GM23338 (cell line): ENCODE measurements around the gene WFDC13. TPM values are rescaled to one million over a fixed set of nuclear protein-coding genes. Genes with fewer than 3 reads are reported as not detected.

Experiments used
- ATAC-seq: fragments of 200-7000 bp; cut with Tn5 transposase; 3 replicates; pipeline ENCODE4 v1.9.1; 2020
- DNase-seq: peaks from one replicate; pipeline ENCODE4 v3.0.0-alpha.2; 2015; ENCODE audit warnings: low spot score
- H2AFZ ChIP-seq: fragments of 200-600 bp; sonication (generic); 2 replicates; pipeline ENCODE4 v1.8.0; 2016; ENCODE audit warnings: antibody characterized with exemption, mild to moderate bottlenecking, moderate library complexity
- H3F3A ChIP-seq: fragments of 200-600 bp; sonication (generic); replicated peaks from 2 replicates; pipeline ENCODE4 v1.8.0; 2017; ENCODE audit warnings: antibody characterized with exemption, mixed run types, low read depth
- H3K27ac ChIP-seq: fragments of 200-600 bp; sonication (generic); 2 replicates; pipeline ENCODE4 v1.6.1; 2016; ENCODE audit warnings: low read depth
- H3K27me3 ChIP-seq: fragments of 200-600 bp; sonication (generic); 2 replicates; pipeline ENCODE4 v1.8.0; 2016; ENCODE audit warnings: mild to moderate bottlenecking, mixed run types, moderate library complexity; ENCODE audit not compliant: insufficient read depth
- H3K36me3 ChIP-seq: fragments of 200-600 bp; sonication (generic); 2 replicates; pipeline ENCODE4 v1.8.0; 2016; ENCODE audit warnings: mild to moderate bottlenecking; ENCODE audit not compliant: insufficient read depth
- H3K4me1 ChIP-seq: fragments of 200-600 bp; sonication (generic); 2 replicates; pipeline ENCODE4 v1.8.0; 2016; ENCODE audit warnings: mild to moderate bottlenecking, moderate library complexity; ENCODE audit not compliant: insufficient read depth
- H3K4me2 ChIP-seq: fragments of 200-600 bp; sonication (generic); 2 replicates; pipeline ENCODE4 v1.7.1; 2017; ENCODE audit warnings: mixed run types
- H3K4me3 ChIP-seq: fragments of 200-600 bp; sonication (generic); 2 replicates; pipeline ENCODE4 v1.6.1; 2016; ENCODE audit warnings: mixed run types
- H3K79me2 ChIP-seq: fragments of 200-600 bp; sonication (generic); replicated peaks from 2 replicates; pipeline ENCODE4 v1.8.0; 2017; ENCODE audit warnings: mild to moderate bottlenecking; ENCODE audit not compliant: insufficient read depth
- H3K9me2 ChIP-seq: fragments of 200-600 bp; sonication (generic); 2 replicates; pipeline ENCODE4 v1.8.0; 2017; ENCODE audit not compliant: insufficient read depth
- H4K20me1 ChIP-seq: fragments of 200-600 bp; sonication (generic); replicated peaks from 2 replicates; pipeline ENCODE4 v1.8.0; 2017; ENCODE audit warnings: mild to moderate bottlenecking; ENCODE audit not compliant: insufficient read depth
- H3K27ac Mint-ChIP-seq: 2 replicates; pipeline ENCODE4 v1.8.0; 2020; ENCODE audit warnings: inconsistent platforms, mild to moderate bottlenecking, moderate library complexity, mixed read lengths
- H3K27me3 Mint-ChIP-seq: 3 replicates; pipeline ENCODE4 v1.8.0; 2022; ENCODE audit warnings: low read depth, mild to moderate bottlenecking, moderate library complexity, mixed read lengths, inconsistent platforms; ENCODE audit not compliant: insufficient read depth, poor library complexity
- H3K36me3 Mint-ChIP-seq: 3 replicates; pipeline ENCODE4 v1.8.0; 2021; ENCODE audit warnings: low read depth, mild to moderate bottlenecking, inconsistent platforms, moderate library complexity, mixed read lengths
- H3K4me1 Mint-ChIP-seq: 3 replicates; pipeline ENCODE4 v1.8.0; 2020; ENCODE audit warnings: mild to moderate bottlenecking, inconsistent platforms, mixed read lengths
- H3K4me3 Mint-ChIP-seq: 3 replicates; pipeline ENCODE4 v1.8.0; 2021; ENCODE audit warnings: moderate library complexity, mild to moderate bottlenecking, inconsistent platforms, mixed read lengths
- H3K9me3 Mint-ChIP-seq: 3 replicates; pipeline ENCODE4 v1.8.0; 2020; ENCODE audit warnings: moderate library complexity, mild to moderate bottlenecking, inconsistent platforms, mixed read lengths
- CREB1 ChIP-seq: fragments of 250-450 bp; sonication (Bioruptor Pico); IDR thresholded peaks from 2 replicates; pipeline ENCODE4 v1.5.0; 2020; ENCODE audit warnings: low read depth, mild to moderate bottlenecking, moderate library complexity
- ETS1 ChIP-seq: IDR thresholded peaks from 2 replicates; pipeline ENCODE4 v1.6.1; 2016; ENCODE audit warnings: antibody characterized with exemption
- EZH2 ChIP-seq: fragments of 200-600 bp; sonication (generic); IDR thresholded peaks from one replicate; pipeline ENCODE4 v1.8.0; 2017; ENCODE audit warnings: antibody characterized with exemption, mild to moderate bottlenecking, low read depth; ENCODE audit not compliant: unreplicated experiment
- EZH2phosphoT487 ChIP-seq: fragments of 200-600 bp; sonication (generic); IDR thresholded peaks from one replicate; pipeline ENCODE4 v1.8.1; 2018; ENCODE audit warnings: antibody characterized with exemption; ENCODE audit not compliant: unreplicated experiment
- JUNB ChIP-seq: IDR thresholded peaks from one replicate; pipeline ENCODE4 v1.6.1; 2016; ENCODE audit warnings: antibody characterized with exemption; ENCODE audit not compliant: unreplicated experiment
- NANOG ChIP-seq: IDR thresholded peaks from 2 replicates; pipeline ENCODE4 v1.6.1; 2016; ENCODE audit warnings: antibody characterized with exemption, borderline replicate concordance
- POLR2AphosphoS5 ChIP-seq: IDR thresholded peaks from 2 replicates; pipeline ENCODE4 v1.6.1; 2016; ENCODE audit warnings: antibody characterized with exemption, low read depth
- STAT1 ChIP-seq: IDR thresholded peaks from one replicate; pipeline ENCODE4 v1.6.1; 2016; ENCODE audit warnings: antibody characterized with exemption; ENCODE audit not compliant: unreplicated experiment
- ZNF114 ChIP-seq: fragments of 250-450 bp; sonication (Bioruptor Pico); IDR thresholded peaks from 2 replicates; pipeline ENCODE4 v1.5.0; 2020; ENCODE audit warnings: mild to moderate bottlenecking, moderate library complexity
- ZNF331 ChIP-seq: fragments of 250-450 bp; sonication (Bioruptor Pico); IDR thresholded peaks from 2 replicates; pipeline ENCODE4 v1.5.0; 2020; ENCODE audit warnings: low read depth, mild to moderate bottlenecking, moderate library complexity
- polyA plus RNA-seq: library from polyadenylated mRNA; unstranded; fragments of >200 nt; fragmentation: Nextera tagmentation; extraction: Ambion mirVana; gene quantifications from 2 replicates; pipeline ENCODE4 v1.2.1, GENCODE V29; 2016
- total RNA-seq: library from RNA; depleted of rRNA; stranded (reverse); fragments of >200 nt; shearing (Covaris generic); gene quantifications from 2 replicates; pipeline ENCODE4 v1.2.3, GENCODE V29; 2014
- TF ChIP-seq, protein P1 (sequence below), 2 experiments: fragments of 200-600 bp in 1 of 2; sonication (generic) in 1 of 2; conservative IDR thresholded peaks; 2 replicates each; pipeline versions ENCODE4 v1.5.1 to v1.6.1; 2016 to 2017; ENCODE audit warnings: antibody characterized with exemption in 2 of 2, low read depth in 2 of 2, mild to moderate bottlenecking in 2 of 2, moderate library complexity in 1 of 2
- TF ChIP-seq, protein P2 (sequence below): fragments of 250-450 bp; sonication (Bioruptor Pico); IDR thresholded peaks from 2 replicates; pipeline ENCODE4 v1.5.0; 2020; ENCODE audit warnings: mild to moderate bottlenecking, moderate library complexity
- TF ChIP-seq, protein P3 (sequence below): IDR thresholded peaks from one replicate; pipeline ENCODE4 v1.6.1; 2018; ENCODE audit warnings: antibody characterized with exemption; ENCODE audit not compliant: unreplicated experiment

Gene WFDC13
- total and polyA plus RNA-seq, 2 experiments from 2014 or later = not detected

DNA sequence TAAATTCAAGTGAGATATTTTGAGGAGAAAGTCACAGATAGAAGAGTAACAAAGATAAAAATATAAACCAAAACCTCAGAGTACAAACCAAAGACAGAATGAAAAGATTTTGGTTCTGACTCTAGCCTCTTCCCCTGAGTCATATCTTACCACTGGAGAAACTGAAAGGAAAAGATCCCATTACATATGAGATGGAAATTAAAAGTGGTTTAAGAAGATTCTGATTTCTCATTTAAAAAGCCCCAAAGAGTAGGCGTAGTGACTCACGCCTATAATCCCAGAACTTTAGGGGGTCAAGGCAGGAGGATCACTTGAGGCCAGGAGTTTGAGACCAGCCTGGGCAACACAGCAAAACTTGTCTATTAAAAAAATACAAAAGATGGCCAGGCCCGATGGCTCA, 50.9 kb downstream of the WFDC13 start:
- H3K9me2 ChIP-seq = peaks cover 14% of the 10 kb centered on the region; the same call in 1 of the 2 replicates
- H3F3A ChIP-seq = no peaks in the 10 kb centered on the region
- H3K27ac ChIP-seq = no peak overlapping the region
- Mint-ChIP-seq H3K4me1 (no peaks in the 10 kb centered on the region), H3K27ac (no peak overlapping the region), H3K4me3 (no peak overlapping the region), H3K36me3 (peaks cover 31% of the 10 kb centered on the region), H3K27me3 (peaks cover 4% of the 10 kb centered on the region), H3K9me3 (peaks cover 30% of the 10 kb centered on the region)
- no peaks in the 10 kb centered on the region for H3K4me1 ChIP-seq
- ATAC-seq (no peak), DNase-seq (no peak)
- TF ChIP-seq EZH2phosphoT487 (no peak), POLR2AphosphoS5 (no peak), JUNB (no peak), ZNF331 (no peak), ETS1 (no peak), EZH2 (no peak), STAT1 (no peak), NANOG (no peak), CREB1 (CRISPR knock-in tag) (no peak), ZNF114 (CRISPR knock-in tag) (no peak)
- TF ChIP-seq, protein P1, sequence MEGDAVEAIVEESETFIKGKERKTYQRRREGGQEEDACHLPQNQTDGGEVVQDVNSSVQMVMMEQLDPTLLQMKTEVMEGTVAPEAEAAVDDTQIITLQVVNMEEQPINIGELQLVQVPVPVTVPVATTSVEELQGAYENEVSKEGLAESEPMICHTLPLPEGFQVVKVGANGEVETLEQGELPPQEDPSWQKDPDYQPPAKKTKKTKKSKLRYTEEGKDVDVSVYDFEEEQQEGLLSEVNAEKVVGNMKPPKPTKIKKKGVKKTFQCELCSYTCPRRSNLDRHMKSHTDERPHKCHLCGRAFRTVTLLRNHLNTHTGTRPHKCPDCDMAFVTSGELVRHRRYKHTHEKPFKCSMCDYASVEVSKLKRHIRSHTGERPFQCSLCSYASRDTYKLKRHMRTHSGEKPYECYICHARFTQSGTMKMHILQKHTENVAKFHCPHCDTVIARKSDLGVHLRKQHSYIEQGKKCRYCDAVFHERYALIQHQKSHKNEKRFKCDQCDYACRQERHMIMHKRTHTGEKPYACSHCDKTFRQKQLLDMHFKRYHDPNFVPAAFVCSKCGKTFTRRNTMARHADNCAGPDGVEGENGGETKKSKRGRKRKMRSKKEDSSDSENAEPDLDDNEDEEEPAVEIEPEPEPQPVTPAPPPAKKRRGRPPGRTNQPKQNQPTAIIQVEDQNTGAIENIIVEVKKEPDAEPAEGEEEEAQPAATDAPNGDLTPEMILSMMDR (conservative IDR thresholded peaks at IDR 0.05; ENCODE audit: low read depth in 2 of 2) = no peak
- TF ChIP-seq, protein P2, sequence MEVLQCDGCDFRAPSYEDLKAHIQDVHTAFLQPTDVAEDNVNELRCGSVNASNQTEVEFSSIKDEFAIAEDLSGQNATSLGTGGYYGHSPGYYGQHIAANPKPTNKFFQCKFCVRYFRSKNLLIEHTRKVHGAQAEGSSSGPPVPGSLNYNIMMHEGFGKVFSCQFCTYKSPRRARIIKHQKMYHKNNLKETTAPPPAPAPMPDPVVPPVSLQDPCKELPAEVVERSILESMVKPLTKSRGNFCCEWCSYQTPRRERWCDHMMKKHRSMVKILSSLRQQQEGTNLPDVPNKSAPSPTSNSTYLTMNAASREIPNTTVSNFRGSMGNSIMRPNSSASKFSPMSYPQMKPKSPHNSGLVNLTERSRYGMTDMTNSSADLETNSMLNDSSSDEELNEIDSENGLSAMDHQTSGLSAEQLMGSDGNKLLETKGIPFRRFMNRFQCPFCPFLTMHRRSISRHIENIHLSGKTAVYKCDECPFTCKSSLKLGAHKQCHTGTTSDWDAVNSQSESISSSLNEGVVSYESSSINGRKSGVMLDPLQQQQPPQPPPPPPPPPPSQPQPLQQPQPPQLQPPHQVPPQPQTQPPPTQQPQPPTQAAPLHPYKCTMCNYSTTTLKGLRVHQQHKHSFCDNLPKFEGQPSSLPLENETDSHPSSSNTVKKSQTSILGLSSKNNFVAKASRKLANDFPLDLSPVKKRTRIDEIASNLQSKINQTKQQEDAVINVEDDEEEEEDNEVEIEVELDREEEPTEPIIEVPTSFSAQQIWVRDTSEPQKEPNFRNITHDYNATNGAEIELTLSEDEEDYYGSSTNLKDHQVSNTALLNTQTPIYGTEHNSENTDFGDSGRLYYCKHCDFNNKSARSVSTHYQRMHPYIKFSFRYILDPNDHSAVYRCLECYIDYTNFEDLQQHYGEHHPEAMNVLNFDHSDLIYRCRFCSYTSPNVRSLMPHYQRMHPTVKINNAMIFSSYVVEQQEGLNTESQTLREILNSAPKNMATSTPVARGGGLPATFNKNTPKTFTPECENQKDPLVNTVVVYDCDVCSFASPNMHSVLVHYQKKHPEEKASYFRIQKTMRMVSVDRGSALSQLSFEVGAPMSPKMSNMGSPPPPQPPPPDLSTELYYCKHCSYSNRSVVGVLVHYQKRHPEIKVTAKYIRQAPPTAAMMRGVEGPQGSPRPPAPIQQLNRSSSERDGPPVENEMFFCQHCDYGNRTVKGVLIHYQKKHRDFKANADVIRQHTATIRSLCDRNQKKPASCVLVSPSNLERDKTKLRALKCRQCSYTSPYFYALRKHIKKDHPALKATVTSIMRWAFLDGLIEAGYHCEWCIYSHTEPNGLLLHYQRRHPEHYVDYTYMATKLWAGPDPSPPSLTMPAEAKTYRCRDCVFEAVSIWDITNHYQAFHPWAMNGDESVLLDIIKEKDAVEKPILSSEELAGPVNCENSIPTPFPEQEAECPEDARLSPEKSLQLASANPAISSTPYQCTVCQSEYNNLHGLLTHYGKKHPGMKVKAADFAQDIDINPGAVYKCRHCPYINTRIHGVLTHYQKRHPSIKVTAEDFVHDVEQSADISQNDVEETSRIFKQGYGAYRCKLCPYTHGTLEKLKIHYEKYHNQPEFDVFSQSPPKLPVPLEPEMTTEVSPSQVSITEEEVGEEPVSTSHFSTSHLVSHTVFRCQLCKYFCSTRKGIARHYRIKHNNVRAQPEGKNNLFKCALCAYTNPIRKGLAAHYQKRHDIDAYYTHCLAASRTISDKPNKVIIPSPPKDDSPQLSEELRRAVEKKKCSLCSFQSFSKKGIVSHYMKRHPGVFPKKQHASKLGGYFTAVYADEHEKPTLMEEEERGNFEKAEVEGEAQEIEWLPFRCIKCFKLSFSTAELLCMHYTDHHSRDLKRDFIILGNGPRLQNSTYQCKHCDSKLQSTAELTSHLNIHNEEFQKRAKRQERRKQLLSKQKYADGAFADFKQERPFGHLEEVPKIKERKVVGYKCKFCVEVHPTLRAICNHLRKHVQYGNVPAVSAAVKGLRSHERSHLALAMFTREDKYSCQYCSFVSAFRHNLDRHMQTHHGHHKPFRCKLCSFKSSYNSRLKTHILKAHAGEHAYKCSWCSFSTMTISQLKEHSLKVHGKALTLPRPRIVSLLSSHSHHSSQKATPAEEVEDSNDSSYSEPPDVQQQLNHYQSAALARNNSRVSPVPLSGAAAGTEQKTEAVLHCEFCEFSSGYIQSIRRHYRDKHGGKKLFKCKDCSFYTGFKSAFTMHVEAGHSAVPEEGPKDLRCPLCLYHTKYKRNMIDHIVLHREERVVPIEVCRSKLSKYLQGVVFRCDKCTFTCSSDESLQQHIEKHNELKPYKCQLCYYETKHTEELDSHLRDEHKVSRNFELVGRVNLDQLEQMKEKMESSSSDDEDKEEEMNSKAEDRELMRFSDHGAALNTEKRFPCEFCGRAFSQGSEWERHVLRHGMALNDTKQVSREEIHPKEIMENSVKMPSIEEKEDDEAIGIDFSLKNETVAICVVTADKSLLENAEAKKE (CRISPR knock-in tag) = no peak
- TF ChIP-seq, protein P3, sequence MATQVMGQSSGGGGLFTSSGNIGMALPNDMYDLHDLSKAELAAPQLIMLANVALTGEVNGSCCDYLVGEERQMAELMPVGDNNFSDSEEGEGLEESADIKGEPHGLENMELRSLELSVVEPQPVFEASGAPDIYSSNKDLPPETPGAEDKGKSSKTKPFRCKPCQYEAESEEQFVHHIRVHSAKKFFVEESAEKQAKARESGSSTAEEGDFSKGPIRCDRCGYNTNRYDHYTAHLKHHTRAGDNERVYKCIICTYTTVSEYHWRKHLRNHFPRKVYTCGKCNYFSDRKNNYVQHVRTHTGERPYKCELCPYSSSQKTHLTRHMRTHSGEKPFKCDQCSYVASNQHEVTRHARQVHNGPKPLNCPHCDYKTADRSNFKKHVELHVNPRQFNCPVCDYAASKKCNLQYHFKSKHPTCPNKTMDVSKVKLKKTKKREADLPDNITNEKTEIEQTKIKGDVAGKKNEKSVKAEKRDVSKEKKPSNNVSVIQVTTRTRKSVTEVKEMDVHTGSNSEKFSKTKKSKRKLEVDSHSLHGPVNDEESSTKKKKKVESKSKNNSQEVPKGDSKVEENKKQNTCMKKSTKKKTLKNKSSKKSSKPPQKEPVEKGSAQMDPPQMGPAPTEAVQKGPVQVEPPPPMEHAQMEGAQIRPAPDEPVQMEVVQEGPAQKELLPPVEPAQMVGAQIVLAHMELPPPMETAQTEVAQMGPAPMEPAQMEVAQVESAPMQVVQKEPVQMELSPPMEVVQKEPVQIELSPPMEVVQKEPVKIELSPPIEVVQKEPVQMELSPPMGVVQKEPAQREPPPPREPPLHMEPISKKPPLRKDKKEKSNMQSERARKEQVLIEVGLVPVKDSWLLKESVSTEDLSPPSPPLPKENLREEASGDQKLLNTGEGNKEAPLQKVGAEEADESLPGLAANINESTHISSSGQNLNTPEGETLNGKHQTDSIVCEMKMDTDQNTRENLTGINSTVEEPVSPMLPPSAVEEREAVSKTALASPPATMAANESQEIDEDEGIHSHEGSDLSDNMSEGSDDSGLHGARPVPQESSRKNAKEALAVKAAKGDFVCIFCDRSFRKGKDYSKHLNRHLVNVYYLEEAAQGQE = no peak
- H4K20me1 ChIP-seq = no peaks in the 10 kb centered on the region
- H3K4me3 ChIP-seq = no peak overlapping the region
- 0 out of 2 replicates have a peak, but pooled peaks cover 9% of the 10 kb centered on the region for H3K36me3 ChIP-seq
- no peaks in the 10 kb centered on the region for H3K79me2 ChIP-seq
- no peaks in the 10 kb centered on the region for H3K27me3 ChIP-seq
- peak overlapping the region; percentile 43; the same call in 1 of the 2 replicates for H2AFZ ChIP-seq
- no peak overlapping the region for H3K4me2 ChIP-seq
